ENCODE results near the gene LEP. TPM values are rescaled to one million over a fixed set of nuclear protein-coding genes. Genes with fewer than 3 reads are reported as not detected.

Gene LEP
- total and polyA plus RNA-seq, 2 donors from 2014 or later: not detected

DNA sequence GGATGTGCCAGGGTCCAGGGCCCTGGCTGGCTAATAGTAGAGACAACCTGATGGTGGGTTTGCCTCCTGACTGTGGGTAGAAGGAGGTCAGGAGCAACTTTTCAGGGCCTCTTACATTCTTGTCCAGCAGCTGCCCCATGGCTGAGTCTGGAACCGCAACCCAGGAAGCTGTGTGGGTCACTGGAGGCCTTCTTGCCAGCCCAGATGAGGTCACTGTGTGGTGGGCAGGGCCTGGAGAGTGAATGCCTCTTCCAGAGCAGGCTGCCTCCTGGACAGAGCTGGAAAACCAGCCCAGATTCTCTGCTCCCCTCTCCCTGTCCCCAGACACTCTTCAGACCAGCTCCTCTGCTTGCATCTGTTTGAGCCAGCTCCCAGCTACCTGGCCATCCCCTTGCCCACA, 43.5 kb upstream of the LEP start:
- Histone ChIP-seq H3K27me3 (ENCODE audit: control insufficient read depth, insufficient read depth, low read length) (peaks cover 8% of the 10 kb centered on the region), H3K36me3 (ENCODE audit: control insufficient read depth in 2 of 3, insufficient read depth in 3 of 3, low read length in 3 of 3) (no peaks in the 10 kb centered on the region), H3K4me3 (ENCODE audit: low read length in 3 of 3) (no peak overlapping the region), H3K9ac (ENCODE audit: low read length in 3 of 3) (no peak overlapping the region), H3K27ac (ENCODE audit: low read depth in 2 of 2, low read length in 2 of 2) (no peak overlapping the region), H3K4me1 (ENCODE audit: control insufficient read depth in 2 of 3, insufficient read depth in 2 of 3, low read depth in 1 of 3, low read length in 3 of 3) (peaks cover 0 to 2% (median 0%) of the 10 kb centered on the region in 3 donors), H3K9me3 (ENCODE audit: control insufficient read depth in 2 of 3, insufficient read depth in 1 of 3, low read length in 3 of 3) (peaks cover 0 to 14% (median 6%) of the 10 kb centered on the region in 3 donors)
- FAIRE-seq: no peak
- peak in 1 of 5 donors; percentile 11 for DNase-seq
- intact Hi-C loops (cut with DNase I): no loop called here
- TF ChIP-seq, protein P1, sequence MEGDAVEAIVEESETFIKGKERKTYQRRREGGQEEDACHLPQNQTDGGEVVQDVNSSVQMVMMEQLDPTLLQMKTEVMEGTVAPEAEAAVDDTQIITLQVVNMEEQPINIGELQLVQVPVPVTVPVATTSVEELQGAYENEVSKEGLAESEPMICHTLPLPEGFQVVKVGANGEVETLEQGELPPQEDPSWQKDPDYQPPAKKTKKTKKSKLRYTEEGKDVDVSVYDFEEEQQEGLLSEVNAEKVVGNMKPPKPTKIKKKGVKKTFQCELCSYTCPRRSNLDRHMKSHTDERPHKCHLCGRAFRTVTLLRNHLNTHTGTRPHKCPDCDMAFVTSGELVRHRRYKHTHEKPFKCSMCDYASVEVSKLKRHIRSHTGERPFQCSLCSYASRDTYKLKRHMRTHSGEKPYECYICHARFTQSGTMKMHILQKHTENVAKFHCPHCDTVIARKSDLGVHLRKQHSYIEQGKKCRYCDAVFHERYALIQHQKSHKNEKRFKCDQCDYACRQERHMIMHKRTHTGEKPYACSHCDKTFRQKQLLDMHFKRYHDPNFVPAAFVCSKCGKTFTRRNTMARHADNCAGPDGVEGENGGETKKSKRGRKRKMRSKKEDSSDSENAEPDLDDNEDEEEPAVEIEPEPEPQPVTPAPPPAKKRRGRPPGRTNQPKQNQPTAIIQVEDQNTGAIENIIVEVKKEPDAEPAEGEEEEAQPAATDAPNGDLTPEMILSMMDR (IDR thresholded peaks at IDR 0.05; ENCODE audit: borderline replicate concordance, extremely low read depth, insufficient read depth): no peak

DNA sequence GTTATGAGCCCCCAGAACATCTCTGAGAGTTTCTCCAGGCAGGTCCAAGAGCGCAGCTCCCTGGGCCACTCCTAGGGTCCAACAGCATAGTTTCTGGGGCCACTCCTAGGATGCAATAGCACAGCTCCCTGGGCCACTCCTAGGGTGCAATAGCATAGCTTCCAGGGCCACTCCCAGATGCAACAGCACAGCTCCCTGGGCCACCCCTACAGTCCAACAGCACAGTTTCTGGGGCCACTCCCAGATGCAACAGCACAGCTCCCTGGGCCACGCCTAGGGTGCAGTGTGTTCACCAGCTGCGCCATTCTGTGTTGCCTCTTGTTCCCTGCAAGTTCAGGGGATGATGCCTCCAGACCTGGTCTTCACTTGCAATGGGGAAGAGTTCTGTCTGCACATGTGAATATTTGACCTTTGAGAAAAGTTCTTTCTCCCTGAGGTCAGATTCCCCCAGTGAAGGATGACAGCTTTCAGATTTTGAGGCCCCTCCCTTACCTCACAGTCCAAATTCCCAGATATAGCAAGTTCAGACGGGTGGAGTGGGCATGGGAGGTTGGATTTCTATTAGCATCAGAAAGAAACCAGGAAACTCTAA, 43.0 kb upstream of the LEP start:
- H3K9me3 ChIP-seq (ENCODE audit: control insufficient read depth in 2 of 3, insufficient read depth in 1 of 3, low read length in 3 of 3): peaks cover 0 to 14% (median 6%) of the 10 kb centered on the region in 3 donors
- no peaks in the 10 kb centered on the region for H3K36me3 ChIP-seq (ENCODE audit: control insufficient read depth in 2 of 3, insufficient read depth in 3 of 3, low read length in 3 of 3)
- H3K4me3 ChIP-seq (ENCODE audit: low read length in 3 of 3): no peak overlapping the region
- H3K4me1 ChIP-seq (ENCODE audit: control insufficient read depth in 2 of 3, insufficient read depth in 2 of 3, low read depth in 1 of 3, low read length in 3 of 3): peaks cover 0 to 2% (median 0%) of the 10 kb centered on the region in 3 donors
- FAIRE-seq (no peak), DNase-seq (peak in 1 of 5 donors; percentile 11)
- H3K9ac ChIP-seq (ENCODE audit: low read length in 3 of 3): no peak overlapping the region
- TF ChIP-seq, protein P1 (IDR thresholded peaks at IDR 0.05; ENCODE audit: borderline replicate concordance, extremely low read depth, insufficient read depth): no peak
- H3K27ac ChIP-seq (ENCODE audit: low read depth in 2 of 2, low read length in 2 of 2): no peak overlapping the region
- peaks cover 8% of the 10 kb centered on the region for H3K27me3 ChIP-seq (ENCODE audit: control insufficient read depth, insufficient read depth, low read length)
- intact Hi-C loops (cut with DNase I): no loop called here

DNA sequence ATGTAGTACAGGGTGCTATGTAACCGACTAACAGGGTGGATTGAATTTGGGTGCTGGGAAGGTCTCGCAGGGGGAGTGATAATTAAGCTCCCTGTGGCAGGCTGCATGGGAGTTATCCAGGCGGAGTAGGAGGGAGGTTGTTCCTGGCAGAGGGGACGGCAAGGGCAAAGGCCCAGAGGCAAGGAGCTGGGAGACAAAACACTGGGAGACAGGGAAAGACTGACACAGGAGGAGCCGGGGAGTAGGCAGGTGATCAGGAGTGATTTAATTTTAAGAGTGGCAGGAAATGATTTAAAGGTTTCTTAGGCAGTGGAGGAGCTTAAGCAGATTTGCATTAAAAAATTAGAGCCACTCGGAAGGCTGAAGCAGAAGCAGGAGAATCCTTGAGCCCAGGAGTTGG, 40.7 kb upstream of the LEP start:
- peaks cover 13% of the 10 kb centered on the region for H3K27me3 ChIP-seq (ENCODE audit: control insufficient read depth, insufficient read depth, low read length)
- H3K9me3 ChIP-seq (ENCODE audit: control insufficient read depth in 2 of 3, insufficient read depth in 1 of 3, low read length in 3 of 3): peaks cover 0 to 1% (median 0%) of the 10 kb centered on the region in 3 donors
- H3K27ac ChIP-seq (ENCODE audit: low read depth in 2 of 2, low read length in 2 of 2): no peak overlapping the region
- TF ChIP-seq, protein P1 (IDR thresholded peaks at IDR 0.05; ENCODE audit: borderline replicate concordance, extremely low read depth, insufficient read depth): no peak
- H3K9ac ChIP-seq (ENCODE audit: low read length in 3 of 3): no peak overlapping the region
- intact Hi-C loops (cut with DNase I): loop anchor here (10.0 kb wide), 1 partner anchor 66 kb away; no protein-coding TSS in a partner anchor
- FAIRE-seq: no peak
- peaks cover 0 to 2% (median 0%) of the 10 kb centered on the region in 3 donors for H3K4me1 ChIP-seq (ENCODE audit: control insufficient read depth in 2 of 3, insufficient read depth in 2 of 3, low read depth in 1 of 3, low read length in 3 of 3)
- H3K4me3 ChIP-seq (ENCODE audit: low read length in 3 of 3): no peak overlapping the region
- no peak for DNase-seq
- no peaks in the 10 kb centered on the region for H3K36me3 ChIP-seq (ENCODE audit: control insufficient read depth in 2 of 3, insufficient read depth in 3 of 3, low read length in 3 of 3)
